Fibroblast of peridontal ligament (primary cell): ENCODE results near the gene NR3C2.

Experiments used
- DNase-seq: peaks from one replicate; pipeline ENCODE4 v3.0.0-alpha.2; 2010; ENCODE audit errors: extremely low read depth

NR3C2 gene

DNA sequence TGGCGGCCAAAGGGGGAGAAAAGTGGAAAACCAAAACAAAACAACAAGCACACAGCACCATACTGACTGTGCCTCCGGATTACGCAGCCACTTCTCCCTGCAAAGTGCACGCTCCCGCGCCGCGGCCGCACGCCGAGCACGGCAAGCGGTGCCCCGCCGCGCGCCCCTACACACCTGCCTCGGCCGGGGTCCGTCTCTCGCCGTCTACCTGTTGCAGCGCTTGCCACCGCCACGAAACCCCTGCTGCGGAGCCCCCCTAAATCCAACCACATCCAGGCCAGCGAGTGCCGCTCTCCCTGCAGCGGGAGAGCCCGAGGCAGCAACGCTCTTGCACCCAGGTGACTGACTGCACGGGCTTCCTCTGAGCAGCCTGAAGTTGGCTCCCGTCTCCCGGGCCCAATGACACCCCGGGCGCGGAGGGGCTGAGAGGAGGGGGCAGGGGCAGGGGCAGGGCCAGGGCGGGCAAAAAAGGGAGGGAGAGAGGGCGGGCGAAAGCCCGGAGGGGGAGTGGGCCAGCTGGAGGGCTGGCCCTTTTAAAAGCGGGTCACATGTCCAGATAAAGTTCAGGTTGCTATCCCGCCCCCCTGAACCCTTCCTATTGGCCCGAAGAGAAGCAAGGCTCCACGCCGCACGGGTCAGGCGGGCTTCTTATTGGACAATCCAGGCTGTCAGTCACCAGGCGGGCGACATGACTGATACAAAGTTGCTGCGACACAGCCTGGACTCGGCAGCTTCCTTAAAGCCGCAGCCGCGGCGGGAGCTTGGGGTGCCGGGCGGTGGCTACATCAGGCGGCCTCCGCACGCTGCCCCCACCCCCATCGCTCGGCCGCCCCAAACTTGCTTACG, at the start of gene NR3C2:
Gene NR3C2 (minus strand): TSS at position 429 of the 846 bp plus-strand sequence.
- peak; percentile 95 for DNase-seq

DNA sequence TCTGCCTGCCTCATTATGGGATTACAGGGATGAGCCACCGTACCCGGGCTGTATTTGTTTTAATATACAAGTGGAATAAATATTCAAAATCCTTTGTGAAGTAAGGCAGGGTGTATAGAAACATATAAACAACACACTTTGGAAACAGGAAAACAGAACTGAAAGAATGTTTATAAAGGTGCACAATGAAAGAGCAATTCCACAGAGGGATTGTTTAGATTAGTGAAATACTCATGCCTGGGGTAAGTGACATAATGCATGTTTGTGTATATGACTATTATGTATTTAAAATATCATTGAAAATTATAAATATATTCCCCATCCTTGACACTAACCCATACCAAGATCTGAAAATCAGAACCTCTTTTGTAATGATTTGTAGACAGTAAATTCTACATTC, 45.0 kb upstream of the NR3C2 start:
- DNase-seq: no peak

DNA sequence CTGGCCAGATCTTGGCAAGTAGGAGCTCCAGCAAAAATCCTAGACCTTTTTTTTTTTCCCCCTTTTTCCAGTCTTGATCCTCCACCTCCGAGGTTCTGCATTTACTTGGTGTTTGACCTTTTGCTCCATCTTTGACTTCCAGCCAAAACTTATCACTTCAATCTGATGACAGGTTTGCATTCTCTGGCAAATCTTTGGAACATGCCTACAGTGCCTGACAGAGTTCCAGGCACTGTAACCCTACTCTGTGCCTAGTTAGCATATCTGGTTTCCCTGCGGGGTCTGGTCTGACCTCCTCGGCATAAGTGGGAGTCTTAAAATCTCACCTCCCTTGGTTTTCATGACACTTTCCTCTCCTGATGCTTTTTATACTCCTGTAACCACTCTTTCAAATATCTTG, 39.4 kb upstream of the NR3C2 start:
- DNase-seq: no peak

DNA sequence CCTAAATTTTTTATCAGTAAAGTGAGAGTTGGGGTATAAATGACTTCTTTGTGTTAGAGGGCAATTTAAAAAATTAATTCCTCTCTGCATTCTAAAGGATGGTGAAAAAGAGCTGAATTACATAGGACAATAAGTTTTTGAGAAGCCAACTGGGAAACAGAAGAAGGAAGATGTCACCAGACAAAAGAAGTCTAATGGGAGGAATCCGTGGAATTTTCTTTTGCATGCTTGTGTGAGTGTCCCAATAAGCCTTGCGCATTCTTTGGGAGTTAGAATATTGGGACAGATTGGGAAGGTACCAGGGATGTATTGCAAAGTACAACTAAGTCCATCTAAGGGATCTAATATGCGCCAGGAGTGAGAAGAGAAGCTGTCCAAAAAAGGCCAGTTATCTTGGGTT, 35.1 kb upstream of the NR3C2 start:
- DNase-seq: no peak

DNA sequence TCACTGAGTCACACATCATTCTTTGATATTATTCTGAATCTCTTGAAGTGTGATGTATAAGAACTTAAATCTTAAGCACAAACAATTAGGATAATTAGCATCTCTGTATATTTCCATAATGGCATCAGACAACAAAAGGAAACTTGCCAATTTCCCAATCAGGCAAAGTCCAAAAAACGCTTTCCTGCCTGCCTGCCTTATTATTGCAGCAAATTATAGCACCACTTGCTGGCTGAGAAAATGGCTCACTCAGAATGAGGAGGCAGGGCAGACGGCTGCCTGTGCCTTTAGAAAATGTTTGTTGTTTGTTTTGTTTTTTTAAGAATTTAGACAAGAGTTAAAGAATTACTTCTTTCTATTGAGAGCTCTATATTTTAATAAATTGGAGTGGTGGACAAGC, 27.7 kb upstream of the NR3C2 start:
- DNase-seq: no peak

DNA sequence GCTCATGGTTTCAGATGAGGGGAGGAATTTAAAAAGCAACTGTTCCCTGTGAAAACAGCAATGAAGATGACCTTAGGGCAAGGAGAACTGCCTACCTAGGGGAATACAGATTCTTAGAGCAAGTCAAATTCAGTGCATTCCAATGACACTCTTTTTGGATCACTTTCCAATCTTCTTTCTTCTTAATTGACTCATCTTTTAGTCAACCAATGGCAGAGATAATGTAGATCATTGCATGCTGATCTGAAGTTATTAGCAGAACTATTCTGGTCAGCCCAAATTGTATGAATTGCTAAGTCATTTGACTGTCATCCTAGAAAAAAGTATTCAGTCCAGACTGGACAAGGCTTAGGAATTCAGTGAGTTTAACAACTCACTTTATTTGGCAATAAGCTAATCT, 12.6 kb upstream of the NR3C2 start:
- no peak for DNase-seq

DNA sequence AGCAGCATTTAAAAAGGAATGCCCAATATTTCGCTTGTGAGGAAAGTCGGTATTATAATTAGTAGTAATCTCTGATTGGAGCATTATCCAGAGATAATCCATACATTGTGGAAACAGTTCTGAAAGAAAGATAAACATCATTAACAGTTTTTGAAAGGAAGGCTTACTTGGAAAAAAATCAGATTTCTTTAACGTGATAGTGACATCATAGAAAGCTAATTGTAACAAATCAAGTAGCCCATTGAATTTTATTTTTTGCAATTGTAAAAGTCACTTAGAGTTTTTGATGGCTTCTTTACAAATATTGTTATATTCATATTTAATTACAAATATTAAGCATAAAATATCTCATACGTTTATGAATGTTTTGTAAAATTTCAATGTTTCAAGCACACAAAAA, 11.6 kb upstream of the NR3C2 start:
- DNase-seq: no peak

DNA sequence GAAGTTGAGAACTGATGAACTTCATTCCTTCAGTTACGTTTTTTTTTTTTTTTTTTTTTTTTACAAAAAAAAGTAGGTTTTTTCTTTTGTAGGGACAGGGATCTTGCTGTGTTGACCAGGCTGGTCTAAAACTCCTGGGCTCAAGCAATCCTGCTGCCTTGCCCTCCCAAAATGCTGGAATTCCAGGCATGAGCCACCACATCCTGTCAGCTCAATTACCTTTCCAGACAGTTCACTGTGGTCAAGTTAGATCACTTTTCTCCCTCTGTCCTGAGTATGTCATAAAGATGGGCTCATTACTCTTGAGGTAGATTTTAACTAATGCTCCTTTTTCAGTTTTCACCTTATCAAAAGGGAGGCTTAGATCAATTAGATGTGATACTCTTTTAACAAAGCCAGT, 10.8 kb upstream of the NR3C2 start:
- DNase-seq: no peak

DNA sequence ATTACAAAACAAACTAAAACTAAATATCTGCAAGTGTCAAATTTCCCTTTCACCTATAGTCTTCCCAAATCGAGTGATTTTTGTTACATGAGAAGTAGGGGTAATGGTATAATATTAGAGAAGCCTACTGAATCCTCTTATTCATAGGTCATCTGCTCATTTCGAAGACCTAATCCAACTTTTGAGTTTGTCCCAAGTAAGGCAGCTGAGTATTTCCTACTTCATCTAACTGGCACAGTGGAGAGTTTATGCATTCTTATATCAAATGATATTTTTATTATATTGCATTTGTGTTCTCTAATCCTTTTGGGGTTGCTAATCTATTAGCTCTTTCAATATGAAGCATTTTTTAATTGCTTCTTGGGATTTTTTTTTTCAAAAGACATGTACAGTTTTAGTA, 7.7 kb upstream of the NR3C2 start:
- no peak for DNase-seq

DNA sequence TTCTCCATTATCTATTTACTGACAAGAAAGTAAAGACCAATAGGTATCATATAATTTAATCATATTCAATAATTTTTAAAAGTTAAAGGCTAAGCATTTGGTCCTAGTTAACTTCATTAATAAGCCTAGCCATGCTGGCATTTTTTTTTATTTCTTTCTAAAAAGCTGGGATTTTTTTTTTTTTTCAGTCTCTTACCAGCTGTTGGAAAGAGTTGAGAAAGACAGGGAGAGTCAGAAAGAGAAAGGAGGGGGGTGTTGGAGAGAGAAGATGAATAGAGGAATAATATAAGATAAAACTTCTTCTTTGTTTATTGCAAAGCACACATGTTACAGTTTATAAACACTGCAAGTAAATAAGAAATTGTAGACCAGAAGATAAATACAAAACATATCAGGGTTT, 5.9 kb upstream of the NR3C2 start:
- DNase-seq: no peak

DNA sequence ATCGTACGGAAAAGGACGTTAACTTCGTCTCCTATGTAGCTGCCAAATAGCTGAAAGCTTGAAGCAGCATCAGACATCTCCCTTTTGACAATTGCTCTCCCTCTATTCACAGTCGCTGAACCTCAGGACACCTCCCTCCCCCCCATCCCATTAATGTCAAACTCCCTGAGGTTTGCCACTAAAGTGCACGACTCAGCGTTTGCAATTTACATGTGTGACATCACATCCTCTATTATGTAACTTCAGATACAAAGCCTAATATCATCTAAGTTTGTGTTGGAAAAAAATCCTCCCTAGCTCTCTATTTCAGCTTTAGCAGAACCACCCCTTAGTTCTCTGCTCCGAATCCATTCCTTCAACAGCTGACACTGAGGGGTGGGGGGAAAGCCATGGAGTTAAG, 5.5 kb upstream of the NR3C2 start:
- DNase-seq: no peak

DNA sequence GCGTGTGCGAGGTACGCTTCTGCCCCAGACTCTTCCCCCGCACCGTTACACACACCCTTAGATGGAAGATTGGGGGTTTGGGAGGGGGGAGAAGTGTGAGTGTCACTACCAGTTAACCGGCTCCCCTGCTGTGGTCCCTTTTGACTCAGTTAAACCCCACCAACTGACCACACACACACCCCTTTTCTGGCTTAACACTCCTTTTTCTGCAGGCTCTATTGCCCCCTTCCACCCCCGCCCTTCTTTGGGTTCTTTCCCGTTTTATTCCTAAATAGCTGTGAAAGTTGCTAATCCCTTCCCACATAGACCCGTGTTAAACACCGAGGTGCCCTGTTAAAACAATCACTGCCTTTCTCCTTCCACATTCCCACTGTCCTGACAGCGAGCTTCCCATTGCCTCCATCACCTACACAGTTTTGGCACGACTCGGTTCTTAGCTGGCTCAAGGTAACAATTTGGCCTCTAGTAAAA, 3.7 kb upstream of the NR3C2 start:
- DNase-seq: no peak

DNA sequence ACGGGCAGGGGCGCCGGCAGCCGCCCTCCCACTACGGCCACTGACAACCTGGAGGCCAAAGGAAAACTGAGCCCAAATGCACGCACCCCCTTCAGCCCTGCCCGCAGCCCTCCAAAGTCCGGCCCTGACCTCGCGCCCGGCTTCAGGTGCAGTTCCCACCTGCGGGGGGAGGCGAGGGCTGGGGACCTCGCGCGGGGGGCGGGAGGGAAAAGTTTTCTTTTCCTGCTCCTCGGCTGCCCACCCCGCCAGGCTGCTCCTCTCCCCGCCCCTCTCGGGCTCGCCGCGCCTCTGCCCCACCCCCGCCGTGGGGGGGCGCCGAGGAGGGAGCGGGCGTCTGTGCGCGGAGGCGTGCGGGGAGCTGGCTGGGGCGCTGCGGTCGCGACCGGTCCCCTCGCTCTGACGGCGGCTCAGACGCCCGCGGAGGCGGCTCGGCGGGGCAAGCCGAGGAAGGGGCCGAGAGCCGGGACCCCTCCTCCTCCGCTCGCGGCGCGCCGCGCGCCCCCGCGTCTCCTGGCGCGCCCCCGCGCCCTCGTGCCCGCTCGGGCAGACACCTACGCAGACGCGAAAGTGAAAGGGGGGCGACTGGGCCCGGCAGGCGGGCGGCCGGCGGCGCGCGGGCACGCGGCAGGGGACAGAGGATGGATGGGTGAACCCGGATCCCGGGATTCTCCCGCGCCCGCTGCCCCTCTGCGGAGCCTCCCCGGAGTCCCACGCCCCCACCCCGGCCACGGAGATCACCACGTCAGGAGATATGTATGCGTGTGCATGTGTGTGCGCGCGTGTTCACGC, 3.1 kb upstream of the NR3C2 start:
- DNase-seq: no peak

DNA sequence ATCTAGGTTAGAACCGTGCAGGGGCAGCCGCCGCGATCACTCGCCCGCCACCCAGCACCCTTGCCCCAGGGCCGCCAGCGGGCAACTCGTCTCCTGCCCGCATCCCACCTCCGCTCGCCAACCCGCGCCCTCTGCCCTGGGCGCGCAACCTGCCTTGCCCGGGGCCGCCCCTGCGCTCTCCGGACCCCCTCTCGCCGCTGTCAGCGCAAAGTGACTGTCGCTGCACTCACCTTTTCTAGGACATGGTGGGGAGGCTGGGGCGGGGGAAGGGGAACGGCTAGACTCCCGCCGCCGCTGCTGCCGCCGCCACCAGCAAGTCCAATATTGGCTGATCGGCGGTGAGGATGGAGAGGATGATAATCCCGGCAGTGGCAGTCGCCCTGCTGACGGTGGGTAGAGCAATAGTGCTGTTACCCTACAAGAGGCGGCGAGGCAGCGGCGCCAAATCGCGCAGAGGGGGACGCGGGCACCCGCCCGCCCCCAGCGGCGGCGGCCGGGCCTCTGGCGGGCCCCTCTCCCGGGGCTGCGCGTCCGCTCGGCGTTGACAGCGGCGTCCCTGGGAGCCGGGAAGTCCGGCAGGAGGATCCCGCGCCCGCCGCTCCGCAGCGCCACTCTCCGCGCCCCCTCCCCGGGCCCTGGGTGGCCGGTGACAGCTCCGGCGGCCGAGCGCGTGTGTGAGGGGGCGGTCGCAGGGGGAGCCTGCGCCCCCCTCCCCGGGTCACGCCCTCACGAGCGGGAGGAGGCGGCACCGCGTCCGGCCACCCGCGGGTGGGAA, 2.3 kb upstream of the NR3C2 start:
- no peak for DNase-seq

DNA sequence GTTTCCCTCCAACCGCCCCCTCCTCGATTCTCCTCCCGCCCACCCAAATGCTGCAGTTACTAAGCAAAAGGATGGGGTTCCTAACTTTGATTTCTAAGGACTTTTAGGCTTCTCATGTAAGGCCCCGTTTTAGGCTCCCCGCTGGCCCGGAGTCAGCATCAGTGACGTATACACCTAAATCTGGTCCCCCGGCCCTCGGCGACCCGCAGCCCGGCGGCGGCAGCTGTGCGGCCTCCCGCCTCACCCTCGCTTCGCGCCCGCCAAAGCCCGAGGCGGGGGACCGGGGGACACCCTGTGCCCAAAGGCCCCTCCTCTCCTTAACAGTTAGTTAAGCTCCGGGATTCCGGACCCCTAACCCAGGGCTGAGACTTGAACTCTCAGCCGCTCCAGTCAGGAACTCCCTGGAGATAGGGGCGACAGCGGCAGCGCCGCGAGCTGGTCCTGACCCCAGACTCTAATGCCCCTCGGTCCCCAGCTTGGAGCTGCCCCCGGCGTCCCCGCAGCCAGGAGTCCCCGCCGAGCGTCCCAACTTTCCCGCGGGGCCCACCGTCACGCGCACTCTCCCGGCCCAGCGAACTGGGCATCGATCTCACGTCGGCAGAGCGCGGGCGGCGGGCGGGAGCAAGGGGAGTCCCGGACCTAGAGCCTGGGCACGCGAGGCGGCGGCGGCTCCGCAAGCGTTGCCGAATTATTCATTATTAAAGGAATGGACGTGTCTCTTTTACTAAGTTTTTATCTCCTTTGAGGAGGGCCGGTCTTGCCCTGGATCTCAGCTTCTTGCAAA, 1.5 kb upstream of the NR3C2 start:
- no peak for DNase-seq

DNA sequence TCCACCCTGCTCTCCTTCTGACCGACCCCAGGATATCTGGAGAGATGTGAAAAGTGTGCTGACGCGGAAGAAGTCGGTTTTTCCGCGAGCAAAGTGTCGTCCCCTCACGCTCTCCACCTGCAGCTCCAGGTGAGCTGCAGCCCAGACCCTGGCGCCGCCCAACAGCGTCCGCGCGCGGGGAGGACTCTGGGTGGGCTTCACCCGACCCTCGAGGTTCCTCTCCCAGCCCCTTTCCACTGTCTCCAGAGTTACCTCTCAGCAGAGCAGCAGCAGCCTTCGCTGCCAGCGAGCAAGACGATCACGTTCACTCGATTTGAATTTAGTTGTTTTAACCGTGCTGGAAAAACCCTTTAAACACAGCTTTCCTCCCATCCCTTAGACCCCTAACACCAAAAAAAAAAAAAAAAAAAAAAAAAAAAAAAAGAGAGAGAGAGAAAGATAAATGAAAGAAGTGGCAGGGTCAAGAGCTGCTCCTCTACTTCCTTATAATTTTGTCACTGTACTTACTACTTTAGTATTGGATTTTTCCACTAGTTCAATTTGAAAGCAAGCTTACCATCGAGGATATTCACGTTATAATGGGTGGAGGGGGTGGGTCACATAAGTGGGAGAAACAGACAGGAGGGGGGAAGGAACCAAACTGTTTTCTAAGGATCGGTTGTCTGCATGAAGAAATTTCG, 758 bp upstream of the NR3C2 start:
- DNase-seq: peak; percentile 2

DNA sequence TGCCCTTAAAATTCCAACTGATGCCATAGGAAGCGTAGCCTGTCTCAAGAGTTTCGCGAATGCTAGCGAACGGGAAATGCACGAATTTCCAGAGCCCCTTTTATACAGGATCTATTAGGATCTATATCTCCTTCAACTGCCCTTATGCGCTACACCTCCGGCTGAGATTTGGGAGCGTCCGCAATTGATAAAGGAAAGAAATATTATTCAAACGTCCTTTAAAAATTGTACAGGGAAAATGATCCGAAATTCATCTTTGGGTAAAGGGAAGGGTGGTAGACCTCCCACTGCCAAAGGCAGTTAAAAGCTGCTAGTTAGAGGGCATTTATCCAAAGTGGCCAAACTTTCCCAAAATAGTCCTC, 609 bp downstream of the NR3C2 start:
- DNase-seq: no peak

DNA sequence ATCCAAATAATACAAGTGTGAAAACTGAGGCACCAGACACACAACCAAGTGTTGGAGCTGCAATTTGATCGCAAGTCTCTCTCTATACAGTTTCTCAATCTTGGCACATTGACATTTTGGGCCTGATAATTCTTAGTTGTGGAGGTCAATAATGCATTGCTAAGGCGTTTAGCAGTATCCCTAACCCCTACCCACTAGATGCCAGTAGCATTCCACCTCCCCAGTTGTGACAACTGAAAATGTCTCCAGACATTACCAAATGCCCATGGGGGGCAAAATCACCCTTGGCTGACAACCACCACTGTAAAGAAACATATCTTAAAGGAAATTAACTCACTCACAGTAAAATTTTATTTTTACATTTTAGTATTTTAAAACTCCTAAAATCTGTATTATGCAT, 4.2 kb downstream of the NR3C2 start:
- no peak for DNase-seq

DNA sequence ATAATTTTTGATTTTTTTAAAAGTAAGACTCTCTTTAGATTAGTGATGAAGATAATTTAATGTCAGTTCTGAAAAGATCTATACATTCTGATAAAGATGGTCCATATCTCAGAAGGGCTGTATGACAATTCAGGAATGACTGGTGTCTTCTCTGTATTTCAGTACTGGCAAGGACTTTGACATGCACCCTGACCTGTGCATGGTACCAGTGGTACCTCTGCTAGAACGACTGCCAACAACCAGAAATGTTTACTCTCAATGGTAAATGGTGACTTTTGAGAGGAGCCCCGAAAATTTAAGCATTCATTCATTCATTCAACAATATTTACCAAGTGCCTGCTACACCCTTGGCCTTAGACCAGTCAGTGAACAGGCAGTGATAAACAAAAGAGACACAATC, 4.8 kb downstream of the NR3C2 start:
- DNase-seq: no peak

DNA sequence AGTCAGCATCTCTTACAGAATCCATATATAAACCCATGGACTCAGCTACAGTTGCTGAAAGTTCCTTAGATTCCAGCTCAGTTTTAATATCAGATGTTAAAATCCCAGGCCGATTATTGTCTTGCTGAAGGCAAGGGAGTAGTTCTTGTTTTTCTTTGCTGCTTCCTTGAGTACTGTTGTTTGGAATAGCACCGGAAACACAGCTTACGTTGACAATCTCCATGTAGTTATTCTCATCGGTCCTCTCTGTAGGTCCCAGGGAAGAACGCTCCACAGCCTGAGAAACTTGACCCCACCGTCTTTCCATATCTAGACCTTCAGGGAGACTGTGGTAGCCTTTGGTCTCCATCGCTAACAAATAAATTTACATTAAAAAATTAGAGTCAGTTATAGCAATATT, 5.7 kb downstream of the NR3C2 start:
- no peak for DNase-seq
